ENCODE measurements around the gene LSM14A.
"Not testable (repeated sequence)": the region's sequence is repeated elsewhere in the genome, so short reads cannot be mapped to it uniquely, and the experiment has no call there.

The LSM14A gene

DNA sequence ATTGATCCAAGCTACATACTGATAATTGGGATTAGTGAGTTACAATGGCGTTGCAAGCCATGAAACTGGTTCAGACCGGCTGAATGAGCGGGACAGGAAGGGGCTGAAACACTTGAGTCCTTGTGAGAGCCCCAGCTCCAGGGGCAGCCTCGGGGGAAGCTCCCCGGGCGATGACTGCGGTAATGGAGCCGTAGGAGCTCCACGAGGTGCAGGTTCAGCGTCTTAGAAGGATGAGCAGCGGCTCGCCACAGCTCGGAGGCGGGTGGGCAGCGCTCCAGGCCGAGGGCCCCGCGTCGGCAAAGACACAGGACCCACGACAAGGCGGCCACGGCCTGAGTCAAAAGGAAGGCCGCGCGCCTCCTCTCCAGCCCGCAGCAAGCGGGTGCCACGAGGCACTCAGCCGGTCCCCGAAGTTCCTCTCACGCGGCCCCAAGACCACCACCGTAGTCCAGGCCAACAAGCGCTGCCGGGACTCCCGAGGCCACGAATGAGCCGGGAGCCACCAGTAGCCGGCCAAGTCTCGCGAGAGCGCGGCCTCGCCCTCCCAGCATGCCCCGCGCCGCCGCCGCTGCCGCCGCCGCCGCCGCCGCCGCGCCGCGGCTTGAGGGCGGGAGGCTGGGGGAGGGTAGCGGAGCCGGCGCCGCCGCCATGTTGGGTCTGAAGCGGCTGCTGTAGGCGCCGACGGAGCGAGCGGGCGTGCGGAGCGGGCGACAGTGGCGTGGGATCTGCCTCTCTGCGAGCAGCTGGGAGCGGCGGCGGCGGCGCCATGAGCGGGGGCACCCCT lies at the start of gene LSM14A:
Gene LSM14A (plus strand): TSS at position 628 of the 784 bp plus-strand sequence. CDS start 139 bp downstream, at position 767.
- peak within 1 kb of the TSS; percentile 93 to 100 (median 99) for H3K27ac ChIP-seq
- peak within 1 kb of the TSS; percentile 78 to 99 (median 91) for H3K4me3 ChIP-seq

GRCh38 chr19:34124828-34125227 lies 47.5 kb upstream of the LSM14A start:
- H3K4me3 ChIP-seq = no peak overlapping the region
- no peak overlapping the region for H3K27ac ChIP-seq

DNA sequence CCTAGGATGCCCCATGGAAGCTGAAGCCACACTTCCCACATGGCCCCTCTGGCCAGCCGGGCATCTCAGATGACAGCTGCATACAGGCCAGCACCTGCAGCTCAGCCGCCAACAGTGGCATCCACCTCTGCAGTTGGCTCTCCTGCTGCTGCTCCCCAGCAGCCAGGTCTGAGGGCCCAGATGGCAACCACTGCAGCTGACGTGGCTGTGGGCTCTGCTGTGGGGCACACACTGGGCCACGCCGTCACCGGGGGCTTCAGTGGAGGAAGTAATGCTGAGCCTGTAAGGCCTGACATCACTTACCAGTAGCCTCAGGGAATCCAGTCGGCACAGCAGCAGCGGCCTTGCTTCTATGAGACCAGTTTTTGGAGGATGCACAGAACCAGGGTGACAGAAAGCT lies 45.3 kb upstream of the LSM14A start:
- Histone ChIP-seq H3K27ac (no peak overlapping the region), H3K4me3 (no peak overlapping the region)

DNA sequence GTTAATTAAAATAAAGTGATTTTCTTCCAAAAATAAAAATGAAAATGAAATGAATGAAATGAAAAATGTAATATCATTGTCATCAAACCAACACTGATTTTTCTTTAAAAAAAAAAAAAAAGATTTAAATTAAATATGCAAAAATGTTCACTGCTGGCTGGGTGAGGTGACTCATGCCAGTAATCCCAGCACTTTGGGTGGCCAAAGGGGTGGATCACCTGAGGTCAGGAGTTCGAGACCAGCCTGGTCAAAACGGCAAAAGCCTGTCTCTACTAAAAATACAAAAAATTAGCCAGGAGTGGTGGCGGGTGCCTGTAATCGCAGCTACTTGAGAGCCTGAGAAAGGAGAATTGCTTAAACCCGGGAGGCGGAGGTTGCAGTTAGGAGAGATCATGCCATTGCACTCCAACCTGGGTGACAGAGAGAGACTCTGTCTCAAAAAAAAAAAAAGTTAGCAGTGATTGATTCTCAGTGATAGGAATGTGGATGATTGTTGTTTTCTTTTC lies 44.6 kb upstream of the LSM14A start:
- Histone ChIP-seq H3K4me3 (no peak overlapping the region), H3K27ac (no peak overlapping the region)

DNA sequence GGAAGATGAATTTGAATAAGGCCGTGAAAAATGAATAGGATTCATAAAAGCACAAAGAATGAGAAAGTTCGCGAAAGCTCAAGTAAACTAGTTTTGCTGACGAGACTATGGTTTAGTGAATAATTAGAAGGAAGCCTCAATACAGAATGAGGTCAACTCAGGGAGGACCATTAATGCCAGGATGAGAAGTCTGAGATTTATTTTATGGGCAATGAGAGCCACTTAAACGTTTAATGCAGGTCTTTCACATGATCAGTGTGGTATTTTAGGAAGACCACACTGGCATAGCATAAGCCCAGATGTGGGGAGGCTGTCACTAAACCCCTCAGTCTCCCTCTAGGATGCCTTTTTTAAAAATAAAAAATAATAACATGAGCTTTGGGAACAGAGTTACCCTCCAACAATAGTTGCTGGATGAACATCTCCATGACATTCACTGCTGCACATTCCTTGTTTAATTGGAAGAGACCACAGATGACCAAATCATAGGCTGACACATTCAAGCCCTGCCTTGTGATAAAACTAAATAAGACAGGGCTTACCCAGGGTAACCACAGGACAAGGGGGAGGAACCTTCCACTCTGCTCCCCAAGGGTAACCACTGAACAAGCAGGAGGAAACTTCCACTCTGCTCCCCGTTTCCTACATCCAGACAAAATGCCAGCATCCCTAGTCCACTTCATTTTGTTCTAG lies 43.6 kb upstream of the LSM14A start:
- Histone ChIP-seq H3K27ac (no peak overlapping the region), H3K4me3 (no peak overlapping the region)

- H3K4me3 ChIP-seq = no peak overlapping the region
- no peak overlapping the region for H3K27ac ChIP-seq
Observed at GRCh38 chr19:34131100-34131499, 41.2 kb upstream of the LSM14A start.

DNA sequence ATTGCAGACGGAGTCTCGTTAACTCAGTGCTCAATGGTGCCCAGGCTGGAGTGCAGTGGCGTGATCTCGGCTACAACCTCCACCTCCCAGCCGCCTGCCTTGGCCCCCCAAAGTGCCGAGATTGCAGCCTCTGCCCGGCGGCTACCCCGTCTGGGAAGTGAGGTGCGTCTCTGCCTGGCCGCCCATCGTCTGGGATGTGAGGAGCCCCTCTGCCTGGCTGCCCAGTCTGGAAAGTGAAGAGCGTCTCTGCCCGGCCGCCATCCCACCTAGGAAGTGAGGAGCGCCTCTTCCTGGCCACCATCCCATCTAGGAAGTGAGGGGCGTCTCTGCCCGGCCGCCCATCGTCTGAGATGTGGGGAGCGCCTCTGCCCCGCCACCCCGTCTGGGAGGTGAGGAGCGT lies 40.2 kb upstream of the LSM14A start:
- H3K4me3 ChIP-seq, H3K27ac ChIP-seq: not testable (repeated sequence)

DNA sequence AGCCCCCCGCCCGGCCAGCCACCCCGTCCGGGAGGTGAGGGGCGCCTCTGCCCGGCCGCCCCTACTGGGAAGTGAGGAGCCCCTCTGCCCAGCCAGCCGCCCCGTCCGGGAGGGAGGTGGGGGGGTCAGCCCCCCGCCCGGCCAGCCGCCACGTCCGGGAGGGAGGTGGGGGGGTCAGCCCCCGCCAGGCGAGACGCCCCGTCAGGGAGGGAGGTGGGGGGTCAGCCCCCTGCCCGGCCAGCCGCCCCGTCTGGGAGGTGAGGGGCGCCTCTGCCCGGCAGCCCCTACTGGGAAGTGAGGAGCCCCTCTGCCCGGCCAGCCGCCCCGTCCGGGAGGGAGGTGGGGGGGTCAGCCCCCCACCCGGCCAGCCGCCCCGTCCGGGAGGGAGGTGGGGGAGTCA lies 39.6 kb upstream of the LSM14A start:
- not testable (repeated sequence) for H3K27ac ChIP-seq, H3K4me3 ChIP-seq

GRCh38 chr19:34134190-34135053 lies 37.9 kb upstream of the LSM14A start:
- peak overlapping the region; percentile 53 to 87 (median 58) for H3K4me3 ChIP-seq
- peak overlapping the region in 20 of 21 experiments; percentile 45 to 93 (median 84) for H3K27ac ChIP-seq

GRCh38 chr19:34135054-34135800 lies 37.1 kb upstream of the LSM14A start:
- peak overlapping the region; percentile 53 to 87 (median 58) for H3K4me3 ChIP-seq
- peak overlapping the region in 15 of 21 experiments; percentile 47 to 93 (median 85) for H3K27ac ChIP-seq

DNA sequence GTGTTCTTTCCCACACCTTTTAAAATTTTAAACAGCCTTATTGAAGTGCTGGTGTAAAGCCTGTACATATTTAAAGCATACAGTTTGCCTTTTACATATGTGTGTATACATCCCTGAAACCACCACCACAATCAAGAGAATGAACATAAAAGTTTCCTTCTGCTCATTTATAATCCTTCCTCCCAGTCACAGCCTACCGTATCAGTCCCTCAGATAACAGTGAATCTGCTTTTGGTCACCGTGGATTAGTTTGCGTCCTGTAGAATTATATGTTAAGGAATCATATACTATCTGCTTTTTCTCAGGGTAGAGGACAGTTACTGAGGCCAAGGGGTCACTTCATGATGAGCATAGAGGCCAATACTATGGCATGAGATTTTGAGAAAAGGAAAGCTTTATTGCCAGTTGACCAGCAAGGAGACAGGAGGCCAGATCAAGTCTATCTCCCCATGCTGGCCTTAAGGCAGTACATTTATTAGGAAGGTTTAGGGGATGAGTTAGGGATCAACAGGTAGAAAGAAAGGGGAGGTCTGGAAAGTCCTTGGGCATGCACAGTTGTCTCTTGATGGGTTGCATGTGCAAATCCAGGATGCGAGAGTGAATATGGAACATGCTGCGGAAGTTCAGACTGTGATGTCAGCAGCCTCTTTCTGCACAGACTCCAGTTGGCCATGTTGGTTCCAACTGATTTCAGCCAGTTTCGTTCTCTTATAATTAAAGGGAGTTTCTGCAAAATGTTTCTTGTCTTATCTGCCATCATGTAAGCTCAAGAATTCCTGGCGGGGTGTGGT lies 36.3 kb upstream of the LSM14A start:
- Histone ChIP-seq H3K4me3 (no peak overlapping the region), H3K27ac (no peak overlapping the region)

DNA sequence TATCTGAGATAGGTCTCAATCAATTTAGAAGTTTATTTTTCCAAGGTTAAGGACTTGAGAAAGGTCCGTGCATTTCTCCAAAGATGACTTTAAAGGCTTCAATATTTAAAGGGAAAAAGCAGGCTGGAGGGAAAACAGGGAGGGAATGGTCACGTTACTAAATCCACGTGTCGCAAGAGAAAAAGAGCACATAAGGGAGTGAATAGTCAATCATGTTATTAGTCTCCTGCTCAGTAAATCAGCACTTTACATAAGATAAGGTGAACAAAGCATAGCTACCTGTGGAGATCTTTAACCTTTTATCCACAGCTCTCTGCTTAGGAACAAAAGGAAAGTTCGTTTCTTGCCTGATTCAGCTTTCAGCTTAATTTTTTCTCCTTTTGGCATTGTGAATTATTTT lies 31.3 kb upstream of the LSM14A start:
- no peak overlapping the region for H3K27ac ChIP-seq
- H3K4me3 ChIP-seq = no peak overlapping the region

DNA sequence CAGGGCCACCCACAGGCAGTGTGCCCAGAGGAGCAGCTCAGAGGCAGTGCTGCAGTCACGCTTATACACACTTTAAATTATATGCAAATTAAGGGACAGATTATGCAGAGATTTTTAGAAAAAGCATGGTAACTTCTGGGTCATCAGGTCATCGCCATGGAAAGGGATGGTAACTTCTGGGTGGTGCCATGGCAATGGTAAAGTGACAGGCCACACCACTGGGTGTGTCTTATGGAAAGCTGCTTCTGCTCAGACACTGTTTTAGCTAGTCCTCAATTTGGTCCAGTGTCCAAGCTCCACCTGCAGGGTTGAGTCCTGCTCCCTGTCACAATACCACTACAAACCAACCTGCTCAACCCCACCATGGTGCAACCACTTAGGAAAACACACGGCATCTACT lies 29.9 kb upstream of the LSM14A start:
- no peak overlapping the region for H3K4me3 ChIP-seq
- no peak overlapping the region for H3K27ac ChIP-seq

DNA sequence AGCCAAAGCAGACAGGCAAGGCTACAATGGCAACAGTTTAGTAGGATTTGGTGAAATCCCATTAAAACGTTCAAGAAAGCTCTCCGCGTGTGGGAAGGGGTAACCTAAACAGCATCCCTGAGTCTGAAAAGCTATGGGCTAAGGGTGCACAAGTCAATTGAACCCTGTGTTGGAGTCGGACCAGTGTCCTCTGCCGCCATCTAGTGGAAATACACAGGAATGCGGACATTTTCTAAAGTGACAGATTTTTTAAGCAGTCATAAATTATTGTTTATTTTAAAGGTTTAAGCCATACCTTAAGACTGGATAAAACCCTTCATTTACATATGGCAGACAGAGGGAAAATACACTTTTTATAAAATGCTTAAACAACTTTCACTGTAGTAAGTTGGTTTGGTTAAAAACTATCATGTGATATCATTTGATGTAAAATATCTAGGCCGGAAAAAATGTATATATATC lies 26.5 kb upstream of the LSM14A start:
- Histone ChIP-seq H3K4me3 (no peak overlapping the region), H3K27ac (no peak overlapping the region)

GRCh38 chr19:34148658-34149185 lies 23.6 kb upstream of the LSM14A start:
- Histone ChIP-seq H3K27ac (no peak overlapping the region), H3K4me3 (no peak overlapping the region)

DNA sequence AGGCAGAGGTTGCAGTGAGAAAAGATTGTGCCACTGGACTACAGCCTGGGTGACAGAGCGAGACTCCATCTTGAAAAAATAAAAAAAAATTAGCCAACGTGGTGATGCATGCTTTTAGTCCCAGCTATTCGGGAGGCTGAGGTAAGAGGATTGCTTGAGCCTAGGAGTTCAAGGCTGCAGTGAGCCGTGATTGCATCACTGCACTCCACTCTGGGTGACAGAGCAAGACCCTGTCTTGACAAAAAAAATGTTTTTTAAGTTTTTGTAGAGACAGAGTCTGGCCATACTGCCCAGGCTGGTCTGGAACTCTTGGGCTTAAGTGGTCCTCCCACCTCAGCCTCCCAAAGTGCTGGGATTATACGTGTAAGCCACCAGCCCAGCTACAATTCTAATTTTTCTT lies 22.4 kb upstream of the LSM14A start:
- Histone ChIP-seq H3K27ac (no peak overlapping the region), H3K4me3 (no peak overlapping the region)

GRCh38 chr19:34150558-34150957 lies 21.7 kb upstream of the LSM14A start:
- Histone ChIP-seq H3K27ac (no peak overlapping the region), H3K4me3 (no peak overlapping the region)

DNA sequence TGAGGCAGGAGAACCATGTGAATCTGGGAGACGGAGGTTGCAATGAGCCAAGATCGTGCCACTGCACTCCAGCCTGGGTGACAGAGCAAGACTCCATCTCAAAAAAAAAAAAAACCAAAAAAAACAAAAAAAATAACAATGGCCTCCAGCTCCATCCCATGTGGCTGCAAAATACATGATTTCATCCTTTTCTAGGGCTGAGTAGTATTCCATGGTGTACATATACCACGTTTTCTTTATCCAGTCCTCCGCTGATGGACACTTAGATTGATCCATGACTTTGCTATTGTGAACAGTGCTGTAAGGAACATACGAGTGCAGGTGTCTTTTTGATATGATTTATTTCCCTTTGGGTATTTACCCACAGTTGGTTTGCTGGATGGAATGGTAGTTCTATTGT lies 20.9 kb upstream of the LSM14A start:
- H3K27ac ChIP-seq = no peak overlapping the region
- no peak overlapping the region for H3K4me3 ChIP-seq

All from skin epidermis (tissue), 12 donors.